DMS53 (cell line): ENCODE data around the gene PTPMT1.
A peak's percentile ranks its signal among the peaks of the same experiment; 100 is the strongest.
"Not testable (repeated sequence)": the region's sequence is repeated elsewhere in the genome, so short reads cannot be mapped to it uniquely, and the experiment has no call there.

Experiments
- DNase-seq: peaks from one replicate; lab custom pipeline; 2025; lab: John Stamatoyannopoulos, UW

Gene PTPMT1

GRCh38 chr11:47546274-47546673 is 19.1 kb upstream of the PTPMT1 start:
- not testable (repeated sequence) for DNase-seq

GRCh38 chr11:47550288-47551047 is 14.9 kb upstream of the PTPMT1 start:
- DNase-seq, result no peak

- peak; percentile 36 for DNase-seq
These were observed 14.3 kb upstream of the PTPMT1 start for GRCh38 chr11:47551086-47551485.

DNA sequence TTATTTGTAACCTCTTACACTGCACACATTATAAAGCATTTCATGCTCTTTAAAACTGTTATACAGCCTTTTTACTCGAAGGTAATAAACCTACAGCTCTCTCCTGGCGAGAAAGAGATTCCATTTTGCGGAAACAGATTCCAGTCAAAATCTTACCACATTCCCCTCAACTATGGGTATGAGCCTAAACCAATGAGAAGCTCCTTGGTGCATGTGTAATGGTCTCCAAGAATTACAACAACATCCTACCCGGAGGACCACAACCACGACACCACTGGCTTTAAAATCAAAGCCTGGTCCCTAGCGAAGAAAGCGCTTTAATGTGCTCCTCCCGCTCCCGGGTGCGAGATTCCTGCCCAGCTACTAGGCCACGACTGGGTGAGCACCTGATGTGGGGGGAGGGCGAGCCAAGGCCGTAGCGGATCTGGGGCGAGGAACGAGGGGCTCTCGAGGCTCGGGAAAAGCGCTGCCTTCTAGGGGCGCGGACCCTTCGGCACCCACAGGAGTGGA is 13.3 kb upstream of the PTPMT1 start:
- DNase-seq, result peak; percentile 62

DNA sequence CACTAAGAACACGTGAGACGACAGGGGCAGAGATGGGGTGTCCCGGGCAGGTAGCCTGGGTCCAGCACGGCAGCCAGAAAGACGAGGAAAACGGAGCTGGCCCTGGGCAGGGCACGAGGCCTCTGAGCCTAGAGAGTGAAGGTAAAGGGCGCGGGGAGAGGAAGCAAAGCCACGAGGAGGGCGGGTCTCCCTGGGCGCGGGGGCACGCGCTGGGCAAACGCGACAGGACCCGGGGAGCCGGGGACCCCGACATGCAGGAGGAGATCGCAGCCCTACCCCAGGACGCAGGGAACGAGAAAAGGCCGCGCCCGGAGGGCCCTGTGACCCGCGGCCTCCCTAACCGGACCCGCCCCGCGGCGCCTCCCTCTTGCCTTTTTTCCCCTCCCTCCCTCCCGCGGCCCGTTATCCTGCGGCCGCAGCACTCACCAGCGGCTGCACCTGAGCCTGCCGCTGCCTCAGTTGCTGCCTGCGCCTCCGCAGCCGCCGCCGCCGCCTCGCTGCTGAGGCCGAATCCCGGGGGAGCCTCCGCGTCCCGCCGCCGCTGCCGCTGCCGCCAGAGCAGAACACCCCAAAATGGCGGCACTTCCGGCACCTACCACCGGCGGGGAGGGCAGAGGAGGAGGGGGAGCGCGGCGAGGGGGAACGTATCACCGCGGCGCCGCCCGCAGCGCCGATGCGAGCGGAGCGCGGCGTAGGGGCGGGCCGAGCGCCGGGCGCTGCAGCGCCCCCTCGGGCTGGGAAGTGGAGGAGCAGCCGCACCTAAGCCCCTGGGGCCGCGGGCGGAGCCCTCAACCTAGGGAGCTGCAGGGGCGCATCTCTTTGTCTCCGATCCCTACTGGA is 12.6 kb upstream of the PTPMT1 start, which contains the start of gene CELF1:
Gene CELF1, minus strand, starts transcription at position 567 of the 840 bp plus-strand sequence. CDS start 53,609 bp downstream, outside the sequence.
- peak; percentile 94 for DNase-seq

DNA sequence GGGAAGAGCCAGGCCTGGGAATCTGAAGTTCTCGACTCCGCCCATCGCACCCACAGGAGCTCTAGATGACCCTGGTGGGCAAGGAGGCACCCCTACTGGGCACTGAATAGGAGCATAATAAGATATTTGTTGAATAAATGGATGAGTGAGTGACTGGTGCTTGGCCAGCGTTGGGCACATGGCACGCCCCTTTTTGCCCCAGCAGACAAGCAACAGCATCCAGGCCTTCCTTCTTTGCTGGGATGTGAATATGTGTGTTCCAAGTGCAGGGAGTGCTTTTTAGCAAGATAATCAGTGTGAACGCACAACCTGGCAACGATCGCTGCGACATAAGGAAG is 12.0 kb upstream of the PTPMT1 start:
- DNase-seq, result peak; percentile 87

DNA sequence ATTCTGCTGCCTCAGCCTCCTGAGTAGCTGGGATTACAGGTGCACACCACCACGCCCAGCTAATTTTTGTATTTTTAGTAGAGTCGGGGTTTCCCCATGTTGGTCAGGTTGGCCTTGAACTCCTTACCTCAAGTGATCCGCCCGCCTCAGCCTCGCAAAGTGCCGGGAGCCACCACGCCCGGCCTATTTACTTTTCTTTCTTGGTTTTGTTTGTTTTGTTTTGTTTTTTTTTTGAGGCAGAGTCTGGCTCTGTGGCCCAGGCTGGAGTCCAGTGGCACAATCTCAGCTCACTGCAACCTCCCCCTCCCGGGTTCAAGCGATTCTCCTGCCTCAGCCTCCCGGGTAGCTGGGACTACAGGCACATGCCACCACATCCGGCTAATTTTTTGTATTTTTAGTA is 8.4 kb upstream of the PTPMT1 start:
- DNase-seq, result not testable (repeated sequence)

- DNase-seq, result no peak
These were observed 6.7 kb upstream of the PTPMT1 start for GRCh38 chr11:47558695-47559094.

- no peak for DNase-seq
These were observed 5.0 kb upstream of the PTPMT1 start for GRCh38 chr11:47560426-47560825.

GRCh38 chr11:47562393-47562792 is 3.0 kb upstream of the PTPMT1 start:
- not testable (repeated sequence) for DNase-seq

GRCh38 chr11:47564366-47564765 is 1.0 kb upstream of the PTPMT1 start:
- not testable (repeated sequence) for DNase-seq

- peak; percentile 18 for DNase-seq
These were observed 463 bp upstream of the PTPMT1 start for GRCh38 chr11:47564933-47565339.

DNA sequence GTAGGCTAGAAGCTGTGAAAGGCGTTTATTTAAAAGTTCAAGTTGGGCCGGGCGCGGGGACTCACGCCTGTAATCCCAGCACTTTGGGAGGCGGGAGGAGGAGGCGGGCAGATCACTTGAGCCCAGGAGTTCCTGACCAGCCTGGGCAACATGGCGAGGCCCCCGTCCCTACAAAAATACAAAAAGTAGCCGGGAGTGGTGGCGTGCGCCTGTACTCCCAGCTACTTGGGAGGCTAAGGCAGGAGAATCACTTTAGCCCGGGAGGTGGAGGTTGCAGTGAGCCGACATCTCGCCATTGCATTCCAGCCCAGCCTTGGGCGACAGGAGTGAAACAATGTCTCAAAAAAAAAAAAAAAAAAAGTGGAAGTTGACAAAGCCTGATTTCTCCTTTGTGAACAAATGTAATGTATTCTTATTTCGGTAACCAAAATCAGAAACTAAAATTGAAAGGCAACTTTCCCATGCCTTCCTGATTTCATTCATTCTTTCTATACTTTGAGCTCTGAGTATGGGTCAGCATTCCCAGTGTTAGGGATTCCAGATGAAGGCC is 825 bp downstream of the PTPMT1 start:
- DNase-seq, result peak; percentile 48

DNA sequence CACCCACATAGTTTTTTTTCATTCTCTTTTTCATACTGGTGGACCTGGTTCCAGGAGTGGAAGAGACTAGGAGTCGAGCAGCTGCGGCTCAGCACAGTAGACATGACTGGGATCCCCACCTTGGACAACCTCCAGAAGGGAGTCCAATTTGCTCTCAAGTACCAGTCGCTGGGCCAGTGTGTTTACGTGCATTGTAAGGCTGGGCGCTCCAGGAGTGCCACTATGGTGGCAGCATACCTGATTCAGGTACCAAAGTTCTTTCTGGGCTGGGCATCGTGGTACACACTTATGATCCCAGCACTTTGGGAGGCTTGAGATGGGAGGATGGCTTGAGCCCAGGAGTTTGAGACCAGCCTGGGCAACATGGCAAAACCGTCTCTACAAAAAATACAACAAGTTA is 4.2 kb downstream of the PTPMT1 start:
- no peak for DNase-seq

GRCh38 chr11:47570651-47571356 is 5.4 kb downstream of the PTPMT1 start:
- no peak for DNase-seq

GRCh38 chr11:47571357-47571729 is 5.9 kb downstream of the PTPMT1 start:
- no peak for DNase-seq

DNA sequence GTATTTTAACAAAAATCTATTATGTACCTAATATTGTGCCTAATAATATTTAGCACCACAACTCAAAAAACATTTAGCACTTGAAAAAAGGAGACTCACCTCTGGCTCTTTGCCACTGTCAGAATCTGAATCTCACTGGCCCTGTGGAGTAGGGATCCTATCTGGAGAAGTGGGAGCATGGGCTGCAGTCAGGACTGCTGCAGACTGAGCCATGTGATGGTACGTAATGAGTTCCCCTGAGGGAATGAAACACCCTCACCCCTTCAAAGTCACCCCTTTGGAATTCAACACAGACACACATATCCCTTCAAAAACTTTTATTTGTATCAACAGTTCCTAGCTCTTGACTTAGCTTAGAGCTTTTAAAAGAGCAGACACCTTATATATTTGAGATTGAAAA is 6.5 kb downstream of the PTPMT1 start:
- no peak for DNase-seq

DNA sequence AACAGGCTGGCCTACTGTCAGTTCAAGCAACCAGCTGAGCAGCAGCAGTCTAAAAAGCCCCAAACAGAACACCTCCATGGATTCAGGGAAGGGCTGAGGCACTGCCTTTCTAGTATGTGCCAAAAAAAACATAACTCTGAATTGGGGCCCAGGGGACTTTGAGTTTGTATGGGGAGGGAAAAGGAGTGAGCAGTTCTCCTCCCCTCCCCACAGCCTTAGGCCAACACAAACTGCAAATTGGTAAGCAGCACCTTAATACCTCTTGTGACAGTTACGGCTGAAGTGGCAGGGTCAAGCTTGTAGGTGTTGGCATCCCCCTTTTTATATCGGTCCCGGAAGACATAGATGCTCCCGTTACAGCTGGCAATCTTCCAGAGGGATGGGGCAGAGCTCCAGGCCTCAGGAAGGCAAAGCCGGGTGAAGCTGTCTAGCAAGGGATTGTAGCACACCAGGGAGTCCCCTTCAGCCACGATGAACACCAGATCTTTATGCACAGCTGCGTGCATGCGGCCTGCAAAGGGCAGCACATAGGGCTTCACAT is 7.4 kb downstream of the PTPMT1 start:
- DNase-seq, result no peak

DNA sequence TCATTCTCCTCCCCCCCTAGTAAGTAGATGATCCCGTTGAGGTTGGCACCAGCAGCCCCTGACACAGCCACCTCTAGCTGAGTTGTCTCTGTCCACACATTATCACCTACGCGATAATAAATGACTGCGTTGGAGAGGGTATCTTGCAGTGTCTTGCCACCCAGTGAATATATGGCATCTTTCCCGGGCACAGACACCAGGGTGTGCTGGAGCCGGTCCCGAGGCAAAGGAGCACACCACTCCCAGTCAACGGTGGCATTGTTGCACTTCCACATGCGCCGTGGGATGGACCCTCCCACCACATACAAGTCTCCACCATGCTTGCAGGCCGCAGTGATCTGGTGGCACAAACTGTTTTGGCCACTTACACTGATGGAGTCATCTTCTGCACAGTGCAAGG is 7.9 kb downstream of the PTPMT1 start:
- no peak for DNase-seq

GRCh38 chr11:47577460-47578041 is 12.2 kb downstream of the PTPMT1 start:
- DNase-seq, result no peak
